Measurements from ENCODE around the gene ASNSD1.

ASNSD1 gene

GRCh38 chr2:189698020-189698887, 37.0 kb downstream of the ASNSD1 start:
- DNase-seq (ENCODE audit: low read depth in 1 of 2, low spot score in 1 of 2): peak in 1 of 2 experiments; percentile 53

GRCh38 chr2:189700681-189701080, 39.4 kb downstream of the ASNSD1 start:
- Histone ChIP-seq H3K4me3 (replicated peaks; ENCODE audit: insufficient read depth, low read length) (no peak overlapping the region), H3K27me3 (ENCODE audit: insufficient read depth, poor library complexity, severe bottlenecking) (no peaks in the 10 kb centered on the region), H3K27ac (replicated peaks) (no peak overlapping the region)
- no peak for DNase-seq (ENCODE audit: low read depth in 1 of 2, low spot score in 1 of 2)
- TF ChIP-seq POLR2AphosphoS5 (IDR thresholded peaks at IDR 0.05; ENCODE audit: low read depth) (no peak), REST (IDR thresholded peaks at IDR 0.05; ENCODE audit: insufficient replicate concordance, low read depth) (no peak), GABPA (IDR thresholded peaks at IDR 0.05; ENCODE audit: low read depth) (no peak), CTCF (IDR thresholded peaks at IDR 0.05; ENCODE audit: insufficient read depth, low read length) (no peak), SPI1 (IDR thresholded peaks at IDR 0.05; ENCODE audit: borderline replicate concordance, low read depth) (no peak)

More at GRCh38 chr2:189698020-189698887, 37.0 kb downstream of the ASNSD1 start:
- peak overlapping the region; percentile 10; the same call in 1 of the 2 replicates for H3K4me3 ChIP-seq (replicated peaks; ENCODE audit: insufficient read depth, low read length)
- peak overlapping the region; percentile 39 for H3K27ac ChIP-seq (replicated peaks)
- H3K27me3 ChIP-seq (ENCODE audit: insufficient read depth, poor library complexity, severe bottlenecking): no peaks in the 10 kb centered on the region
- TF ChIP-seq GABPA (IDR thresholded peaks at IDR 0.05; ENCODE audit: low read depth) (no peak), REST (IDR thresholded peaks at IDR 0.05; ENCODE audit: insufficient replicate concordance, low read depth) (no peak), SPI1 (IDR thresholded peaks at IDR 0.05; ENCODE audit: borderline replicate concordance, low read depth) (no peak), POLR2AphosphoS5 (IDR thresholded peaks at IDR 0.05; ENCODE audit: low read depth) (no peak), CTCF (IDR thresholded peaks at IDR 0.05; ENCODE audit: insufficient read depth, low read length) (peak; percentile 9)

GRCh38 chr2:189702071-189702470, 40.8 kb downstream of the ASNSD1 start:
- DNase-seq (ENCODE audit: low read depth in 1 of 2, low spot score in 1 of 2): no peak
- TF ChIP-seq GABPA (IDR thresholded peaks at IDR 0.05; ENCODE audit: low read depth): no peak
- TF ChIP-seq POLR2AphosphoS5 (IDR thresholded peaks at IDR 0.05; ENCODE audit: low read depth): no peak
- no peak for TF ChIP-seq CTCF (IDR thresholded peaks at IDR 0.05; ENCODE audit: insufficient read depth, low read length)
- TF ChIP-seq REST (IDR thresholded peaks at IDR 0.05; ENCODE audit: insufficient replicate concordance, low read depth): no peak
- no peak for TF ChIP-seq SPI1 (IDR thresholded peaks at IDR 0.05; ENCODE audit: borderline replicate concordance, low read depth)
- Histone ChIP-seq H3K4me3 (replicated peaks; ENCODE audit: insufficient read depth, low read length) (no peak overlapping the region), H3K27me3 (ENCODE audit: insufficient read depth, poor library complexity, severe bottlenecking) (no peaks in the 10 kb centered on the region), H3K27ac (replicated peaks) (no peak overlapping the region)
